OCI-LY3 (cell line): ENCODE measurements around the gene GRIK5.

ENCODE experiments used
- H2AFZ ChIP-seq: fragments of 200-600, 300-600 bp; shearing (Covaris generic); 2 replicates; pipeline ENCODE4 v1.6.0; 2014; ENCODE audit warnings: antibody characterized with exemption, low read depth, low read length
- H3K27ac ChIP-seq: fragments of 200-600, 300-600 bp; sonication (generic); 2 replicates; pipeline ENCODE4 v1.5.1; 2014; ENCODE audit warnings: mild to moderate bottlenecking, low read length, moderate library complexity, mixed read lengths
- H3K27me3 ChIP-seq: fragments of 200-600, 300-600 bp; sonication (generic); 2 replicates; pipeline ENCODE4 v1.6.1; 2014; ENCODE audit warnings: low read depth, low read length, mixed read lengths
- H3K36me3 ChIP-seq: fragments of 200-600, 300-600 bp; sonication (generic); replicated peaks from 2 replicates; pipeline ENCODE3; 2014; ENCODE audit warnings: low read depth, low read length, mixed read lengths
- H3K4me1 ChIP-seq: fragments of 300-600, 200-600 bp; sonication (generic); 2 replicates; pipeline ENCODE4 v1.6.1; 2014; ENCODE audit warnings: low read length, mixed read lengths
- H3K4me2 ChIP-seq: fragments of 200-600, 300-600 bp; sonication (generic); 2 replicates; pipeline ENCODE4 v1.6.1; 2014; ENCODE audit warnings: low read length, mixed read lengths
- H3K4me3 ChIP-seq: fragments of 300-600, 200-600 bp; sonication (generic); 2 replicates; pipeline ENCODE4 v1.5.1; 2014; ENCODE audit warnings: antibody characterized with exemption, mild to moderate bottlenecking, low read length, moderate library complexity
- H3K79me2 ChIP-seq: fragments of 300-600, 200-600 bp; shearing (Covaris generic); 2 replicates; pipeline ENCODE4 v1.6.1; 2014; ENCODE audit warnings: mild to moderate bottlenecking, low read length, mixed read lengths
- H3K9ac ChIP-seq: fragments of 300-600, 200-600 bp; shearing (Covaris generic); 2 replicates; pipeline ENCODE4 v1.6.0; 2014; ENCODE audit warnings: mild to moderate bottlenecking, low read length, moderate library complexity
- H3K9me3 ChIP-seq: fragments of 200-600, 300-600 bp; shearing (Covaris generic); 2 replicates; pipeline ENCODE4 v1.6.1; 2014; ENCODE audit warnings: low read length, mixed read lengths; ENCODE audit not compliant: insufficient read depth
- H4K20me1 ChIP-seq: fragments of 200-600, 300-600 bp; sonication (generic); 2 replicates; pipeline ENCODE4 v1.6.1; 2016; ENCODE audit warnings: low read length, mixed read lengths; ENCODE audit not compliant: insufficient read depth
- EZH2phosphoT487 ChIP-seq: fragments of 200-600 bp; shearing (Covaris generic); IDR thresholded peaks from 2 replicates; pipeline ENCODE4 v1.6.1; 2018; ENCODE audit warnings: antibody characterized with exemption, mixed run types, low read depth
- TF ChIP-seq, protein P1 (sequence below): fragments of 200-600, 300-600 bp; sonication (generic); IDR thresholded peaks from 2 replicates; pipeline ENCODE4 v1.5.1; 2014; ENCODE audit warnings: antibody characterized with exemption, low read length, low read depth

GRIK5 gene

DNA sequence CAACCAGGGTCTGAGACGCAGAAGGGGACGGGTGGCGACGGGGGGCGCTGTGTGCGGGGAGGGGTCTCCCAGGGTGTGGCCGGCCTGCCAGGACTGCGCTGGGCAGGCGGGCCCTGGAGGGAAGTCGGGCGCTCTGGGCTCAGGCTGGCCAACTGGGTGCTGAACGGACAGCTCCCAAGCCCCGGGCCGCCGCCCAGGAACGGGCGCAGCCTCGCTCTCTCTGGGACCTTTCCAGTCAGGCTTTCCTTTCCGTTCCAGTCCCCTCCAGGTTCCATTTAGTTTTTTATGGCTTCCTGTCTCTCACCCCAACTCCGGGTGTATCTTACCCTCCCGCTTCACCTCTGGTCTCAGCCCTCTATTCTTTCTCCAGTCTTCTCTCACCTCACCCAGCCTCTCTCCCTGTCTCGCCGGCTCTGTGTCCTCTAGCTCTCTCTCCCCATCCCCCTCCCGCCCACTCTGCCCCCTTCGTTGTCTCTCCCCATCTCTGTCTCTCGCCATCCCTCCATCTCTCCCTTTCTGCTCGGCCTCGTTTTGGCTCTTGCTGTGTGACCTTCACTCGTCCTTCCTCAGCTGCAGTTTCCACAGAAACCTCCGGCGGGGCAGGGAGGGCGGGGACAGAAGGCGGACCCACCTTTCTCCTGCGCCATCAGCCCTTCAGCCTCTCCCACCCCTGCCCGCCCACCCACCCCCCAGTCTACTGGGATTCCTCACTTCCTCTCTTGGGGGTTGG is 72.7 kb downstream of the GRIK5 start:
- Histone ChIP-seq H3K36me3 (no peaks in the 10 kb centered on the region), H2AFZ (no peak overlapping the region), H3K9me3 (no peaks in the 10 kb centered on the region), H4K20me1 (peaks cover 3% of the 10 kb centered on the region; the same call in 1 of the 2 replicates), H3K4me3 (no peak overlapping the region), H3K4me1 (peaks cover 13% of the 10 kb centered on the region; the same call in 1 of the 2 replicates), H3K79me2 (no peaks in the 10 kb centered on the region), H3K4me2 (no peak overlapping the region), H3K9ac (no peak overlapping the region), H3K27me3 (peaks cover 23% of the 10 kb centered on the region), H3K27ac (no peak overlapping the region)
- TF ChIP-seq, protein P1, sequence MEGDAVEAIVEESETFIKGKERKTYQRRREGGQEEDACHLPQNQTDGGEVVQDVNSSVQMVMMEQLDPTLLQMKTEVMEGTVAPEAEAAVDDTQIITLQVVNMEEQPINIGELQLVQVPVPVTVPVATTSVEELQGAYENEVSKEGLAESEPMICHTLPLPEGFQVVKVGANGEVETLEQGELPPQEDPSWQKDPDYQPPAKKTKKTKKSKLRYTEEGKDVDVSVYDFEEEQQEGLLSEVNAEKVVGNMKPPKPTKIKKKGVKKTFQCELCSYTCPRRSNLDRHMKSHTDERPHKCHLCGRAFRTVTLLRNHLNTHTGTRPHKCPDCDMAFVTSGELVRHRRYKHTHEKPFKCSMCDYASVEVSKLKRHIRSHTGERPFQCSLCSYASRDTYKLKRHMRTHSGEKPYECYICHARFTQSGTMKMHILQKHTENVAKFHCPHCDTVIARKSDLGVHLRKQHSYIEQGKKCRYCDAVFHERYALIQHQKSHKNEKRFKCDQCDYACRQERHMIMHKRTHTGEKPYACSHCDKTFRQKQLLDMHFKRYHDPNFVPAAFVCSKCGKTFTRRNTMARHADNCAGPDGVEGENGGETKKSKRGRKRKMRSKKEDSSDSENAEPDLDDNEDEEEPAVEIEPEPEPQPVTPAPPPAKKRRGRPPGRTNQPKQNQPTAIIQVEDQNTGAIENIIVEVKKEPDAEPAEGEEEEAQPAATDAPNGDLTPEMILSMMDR: no peak
- no peak for TF ChIP-seq EZH2phosphoT487

DNA sequence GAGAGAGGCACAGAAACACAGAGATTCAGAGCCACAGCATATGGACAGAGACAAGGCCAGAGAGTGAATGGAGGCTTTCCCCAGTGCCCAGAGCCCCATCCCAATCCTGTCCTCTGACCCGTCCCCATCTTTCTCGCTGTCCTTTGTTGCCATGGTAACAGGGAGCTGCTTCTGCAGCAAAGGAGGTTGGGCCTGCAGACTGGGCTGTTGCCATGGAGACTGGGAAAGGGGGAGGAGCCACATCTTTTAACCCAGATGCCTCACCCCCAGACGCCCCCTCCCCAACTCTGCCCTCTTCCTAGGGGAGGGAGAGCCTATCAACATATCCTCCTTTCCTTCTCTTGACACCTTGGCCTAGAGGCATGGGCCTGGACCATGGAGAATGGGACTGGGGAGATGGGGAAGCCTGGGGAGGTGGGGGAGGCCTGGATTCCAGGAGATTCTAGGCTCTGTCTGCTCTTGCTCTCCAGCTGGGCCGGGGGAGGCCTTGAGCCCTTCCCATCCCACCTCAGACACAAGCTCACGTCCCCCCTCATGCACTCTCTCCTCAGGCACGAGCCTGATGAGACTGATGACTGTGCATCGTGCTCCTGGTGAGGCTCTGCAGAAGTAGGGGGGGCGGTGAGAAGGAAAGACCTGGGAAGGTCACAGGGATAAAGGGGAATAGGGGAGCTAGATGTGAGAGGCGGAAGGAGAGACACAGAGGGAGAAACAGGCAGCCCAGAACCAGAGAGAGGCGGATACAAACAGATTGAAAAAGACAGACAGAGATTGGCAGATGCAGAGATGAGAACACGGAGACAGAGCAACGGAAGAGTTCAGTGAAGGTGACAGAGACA is 73.8 kb downstream of the GRIK5 start:
- H3K4me1 ChIP-seq: peaks cover 13% of the 10 kb centered on the region; the same call in 1 of the 2 replicates
- H3K9ac ChIP-seq: no peak overlapping the region
- H3K79me2 ChIP-seq: no peaks in the 10 kb centered on the region
- peaks cover 16% of the 10 kb centered on the region for H3K27me3 ChIP-seq
- H2AFZ ChIP-seq: no peak overlapping the region
- H4K20me1 ChIP-seq: peaks cover 3% of the 10 kb centered on the region; the same call in 1 of the 2 replicates
- no peak overlapping the region for H3K4me3 ChIP-seq
- H3K36me3 ChIP-seq: no peaks in the 10 kb centered on the region
- no peak overlapping the region for H3K4me2 ChIP-seq
- TF ChIP-seq, protein P1: no peak
- no peak for TF ChIP-seq EZH2phosphoT487
- no peak overlapping the region for H3K27ac ChIP-seq
- no peaks in the 10 kb centered on the region for H3K9me3 ChIP-seq

DNA sequence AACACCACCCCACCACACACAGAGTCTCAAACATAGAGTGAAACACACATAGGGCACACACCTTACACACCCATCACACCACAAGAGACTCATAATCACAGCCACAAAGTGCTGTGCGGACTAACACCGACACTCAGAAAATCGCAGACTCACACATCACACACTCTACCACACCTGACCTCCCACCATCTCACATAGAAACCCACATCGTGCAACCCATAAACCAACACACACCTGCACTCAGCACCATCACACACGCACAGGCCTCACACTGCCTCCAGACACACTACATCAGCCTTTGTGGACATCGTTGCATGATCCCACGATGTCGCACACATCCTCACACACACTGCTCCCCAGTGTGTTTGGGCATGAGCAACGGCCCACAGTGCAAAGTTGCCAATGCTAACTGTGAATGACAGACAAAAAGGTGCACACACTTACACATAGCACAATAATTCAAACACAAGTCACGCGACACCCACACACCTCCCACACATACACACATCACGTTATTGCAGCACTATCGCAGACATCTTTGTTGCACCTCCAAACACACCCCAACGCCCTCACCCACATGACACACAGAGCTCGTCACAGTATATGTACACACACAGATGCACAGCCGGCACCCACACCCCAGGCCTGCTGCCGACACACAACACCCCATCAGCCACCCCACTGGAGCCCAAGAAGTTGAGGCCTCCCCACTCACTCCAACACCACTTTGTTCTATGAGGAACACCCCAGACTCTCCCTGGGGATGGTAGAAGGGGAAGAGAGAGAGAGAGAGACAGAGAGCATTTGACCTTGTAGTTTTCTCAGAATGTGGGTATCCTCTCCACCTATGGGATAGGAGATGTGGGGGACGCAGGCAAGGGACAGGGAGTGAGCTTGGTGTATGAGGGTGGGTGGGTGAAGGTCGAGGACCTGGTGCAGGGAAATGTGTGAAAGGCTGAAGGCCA is 74.7 kb downstream of the GRIK5 start:
- H4K20me1 ChIP-seq: peaks cover 3% of the 10 kb centered on the region; the same call in 1 of the 2 replicates
- peaks cover 13% of the 10 kb centered on the region; the same call in 1 of the 2 replicates for H3K4me1 ChIP-seq
- H2AFZ ChIP-seq: no peak overlapping the region
- no peaks in the 10 kb centered on the region for H3K79me2 ChIP-seq
- H3K36me3 ChIP-seq: no peaks in the 10 kb centered on the region
- H3K9me3 ChIP-seq: no peaks in the 10 kb centered on the region
- no peak overlapping the region for H3K27ac ChIP-seq
- no peak overlapping the region for H3K9ac ChIP-seq
- peak overlapping the region; percentile 97; the same call in 1 of the 2 replicates for H3K4me2 ChIP-seq
- TF ChIP-seq EZH2phosphoT487: no peak
- TF ChIP-seq, protein P1: no peak
- H3K4me3 ChIP-seq: no peak overlapping the region
- H3K27me3 ChIP-seq: peaks cover 7% of the 10 kb centered on the region; the same call in 1 of the 2 replicates
